Astrocyte (in vitro differentiated cells and primary cell): ENCODE results near the gene ZNF700.

Experiments used
- CTCF ChIP-seq: IDR thresholded peaks from 2 replicates; pipeline ENCODE4 v1.5.1; 2011; ENCODE audit warnings: low read depth, mild to moderate bottlenecking, inconsistent platforms, low read length, moderate library complexity; ENCODE audit not compliant: insufficient read depth
- EZH2 ChIP-seq: IDR thresholded peaks from 2 replicates; pipeline ENCODE4 v1.6.1; 2012; ENCODE audit warnings: mild to moderate bottlenecking, low read length, inconsistent platforms; ENCODE audit not compliant: insufficient read depth

- TF ChIP-seq EZH2 (no peak), CTCF (no peak)
Observed at GRCh38 chr19:11987405-11988281, 62.7 kb downstream of the ZNF700 start.
